Measurements from ENCODE around the gene ZNF692. TPM values are rescaled to one million over a fixed set of nuclear protein-coding genes. Genes with fewer than 3 reads are reported as not detected.
A peak's percentile ranks its signal among the peaks of the same experiment; 100 is the strongest.

ZNF692 gene
- total RNA-seq, 1 donor from 2014 or later = 16.5 TPM

DNA sequence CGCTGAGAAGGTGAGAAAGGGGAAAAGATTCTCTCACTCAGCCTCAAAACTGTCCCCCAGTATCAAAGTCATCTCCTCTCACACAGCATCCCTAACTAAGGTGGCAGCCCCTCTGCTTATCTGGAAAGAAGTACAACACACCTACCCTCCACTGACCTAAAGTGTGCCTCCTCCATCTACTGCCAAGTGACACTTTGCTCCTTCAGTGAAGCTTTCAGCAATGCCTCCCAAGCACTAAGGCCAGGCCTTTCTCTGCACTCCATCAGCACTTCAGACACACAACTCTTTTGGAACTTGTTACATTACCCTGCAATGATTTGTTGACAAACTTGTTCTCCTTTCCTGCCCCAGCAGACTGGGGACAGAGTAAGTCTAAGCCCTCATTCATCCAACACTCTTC is 34.6 kb downstream of the ZNF692 start:
- DNase-seq = no peak

DNA sequence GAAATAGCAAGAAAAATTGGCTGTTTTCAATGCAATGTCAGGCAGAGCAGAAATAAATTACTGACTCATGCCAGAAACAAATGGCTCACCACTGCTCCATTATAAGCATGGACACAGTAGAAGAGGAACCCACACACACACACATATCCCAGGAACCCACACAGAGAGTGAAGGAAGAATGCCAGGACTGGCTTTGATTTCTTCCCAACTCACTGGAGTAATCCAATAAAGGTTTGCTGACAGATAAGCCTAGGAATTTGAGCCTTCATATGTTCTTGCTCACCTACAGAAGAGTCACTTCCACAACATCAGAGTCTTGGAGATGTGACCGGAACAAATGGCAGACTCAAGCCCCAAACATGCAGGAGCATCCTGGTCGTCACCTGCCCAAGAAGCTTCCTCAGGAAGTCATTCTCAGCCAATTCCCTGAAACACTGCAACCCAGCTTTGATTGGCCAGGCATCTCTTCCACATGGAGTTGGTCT is 35.3 kb downstream of the ZNF692 start:
- DNase-seq = no peak

DNA sequence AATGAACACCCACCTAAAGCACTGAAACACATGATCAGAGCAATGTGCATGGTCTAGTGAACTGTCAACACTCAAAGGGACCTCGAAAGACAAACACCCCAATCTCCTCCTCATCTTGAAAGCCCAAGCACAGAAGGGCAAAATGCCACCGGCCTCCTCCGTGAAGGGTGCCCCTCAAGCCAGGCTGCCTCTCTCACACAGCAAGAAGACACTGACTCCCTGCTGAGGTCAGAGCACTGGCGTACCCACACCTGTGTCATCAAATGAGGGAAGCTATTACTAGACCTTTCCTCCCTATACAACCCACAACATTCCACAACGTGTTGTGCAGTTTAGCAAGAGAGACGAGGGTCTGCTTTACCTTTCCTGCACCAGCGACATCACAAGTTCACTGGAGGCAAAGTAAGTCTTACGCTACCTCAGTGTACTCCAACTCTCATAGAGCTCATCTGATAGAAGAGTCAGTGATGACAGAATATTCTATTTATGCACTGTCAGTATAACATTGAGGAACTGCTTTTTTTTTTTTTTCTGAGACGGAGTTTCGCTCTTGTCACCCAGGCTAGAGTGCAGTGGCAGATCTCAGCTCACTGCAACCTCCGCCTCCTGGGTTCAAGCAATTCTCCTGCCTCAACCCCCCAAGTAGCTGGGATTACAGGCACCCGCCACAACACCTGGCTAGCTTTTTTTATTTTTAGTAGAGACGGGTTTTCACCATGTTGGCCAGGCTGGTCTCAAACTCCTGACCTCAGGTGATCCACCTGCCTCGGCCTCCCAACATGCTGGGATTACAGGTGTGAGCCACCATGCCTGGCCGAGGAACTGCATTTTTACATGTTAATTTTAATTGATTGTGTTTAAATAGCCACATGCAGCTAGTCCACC is 36.5 kb downstream of the ZNF692 start:
- no peak for DNase-seq

DNA sequence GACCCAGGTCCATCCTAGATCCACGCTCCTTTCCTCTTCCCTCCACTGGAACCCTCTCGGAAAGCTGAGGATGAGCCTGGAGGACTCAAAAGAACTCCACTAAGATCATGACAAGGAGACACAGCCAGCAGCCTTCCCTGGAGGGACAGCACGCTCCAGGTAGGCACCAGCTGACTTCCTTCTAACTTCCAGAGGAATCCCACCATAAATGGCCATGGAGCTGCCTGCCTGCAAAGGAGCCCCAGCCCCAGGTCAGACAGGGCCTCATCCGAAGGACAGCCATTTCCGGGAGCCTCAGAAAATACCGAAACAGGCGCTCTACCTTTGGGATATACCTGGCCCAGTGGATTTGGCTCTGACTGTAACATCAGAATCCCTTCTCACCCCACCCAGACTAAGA is 37.2 kb downstream of the ZNF692 start:
- no peak for DNase-seq

DNA sequence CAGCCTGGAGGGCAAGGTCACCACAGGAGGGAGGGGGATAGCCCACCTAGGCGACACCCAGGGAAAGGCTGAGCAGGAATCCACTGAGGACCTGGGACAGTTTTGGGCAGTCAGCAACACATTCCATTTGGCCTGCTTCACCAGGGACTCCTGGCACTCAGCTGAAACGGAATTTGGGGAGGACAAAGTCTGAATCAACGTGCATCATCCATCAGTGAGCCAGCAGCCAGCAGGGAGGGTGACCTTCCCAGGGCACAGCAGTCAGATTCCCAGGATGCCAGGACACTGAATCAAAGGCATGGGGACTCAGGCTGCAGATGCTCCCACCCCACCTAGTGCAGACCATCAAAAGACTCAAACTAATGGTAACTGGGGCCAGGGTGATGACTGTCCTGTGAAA is 37.8 kb downstream of the ZNF692 start:
- DNase-seq = no peak

DNA sequence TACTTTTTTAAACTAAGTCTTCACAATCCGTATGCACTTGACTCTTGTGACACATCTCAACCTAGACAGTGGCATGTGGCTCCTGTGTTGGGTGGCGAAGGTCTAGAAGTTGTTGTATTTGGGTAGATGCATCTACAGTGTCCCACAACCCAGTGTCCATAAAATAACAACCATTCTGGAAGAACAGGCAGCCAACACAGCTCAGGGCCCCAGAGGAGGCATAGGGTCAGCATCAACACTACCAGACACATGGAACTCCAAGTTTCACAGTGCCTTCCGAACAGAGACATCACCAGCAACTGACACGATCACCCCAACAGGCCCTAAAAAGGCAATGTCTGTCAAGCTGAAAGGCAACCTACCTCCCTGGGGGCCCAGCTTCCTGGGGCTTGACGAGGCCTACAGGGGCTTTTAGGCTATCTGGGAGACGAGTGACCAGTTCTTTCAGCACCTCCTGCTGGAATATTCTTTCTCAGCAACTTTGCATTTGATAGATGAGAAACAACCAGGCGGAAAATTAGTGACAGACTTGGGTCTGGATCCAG is 38.8 kb downstream of the ZNF692 start:
- DNase-seq = no peak

DNA sequence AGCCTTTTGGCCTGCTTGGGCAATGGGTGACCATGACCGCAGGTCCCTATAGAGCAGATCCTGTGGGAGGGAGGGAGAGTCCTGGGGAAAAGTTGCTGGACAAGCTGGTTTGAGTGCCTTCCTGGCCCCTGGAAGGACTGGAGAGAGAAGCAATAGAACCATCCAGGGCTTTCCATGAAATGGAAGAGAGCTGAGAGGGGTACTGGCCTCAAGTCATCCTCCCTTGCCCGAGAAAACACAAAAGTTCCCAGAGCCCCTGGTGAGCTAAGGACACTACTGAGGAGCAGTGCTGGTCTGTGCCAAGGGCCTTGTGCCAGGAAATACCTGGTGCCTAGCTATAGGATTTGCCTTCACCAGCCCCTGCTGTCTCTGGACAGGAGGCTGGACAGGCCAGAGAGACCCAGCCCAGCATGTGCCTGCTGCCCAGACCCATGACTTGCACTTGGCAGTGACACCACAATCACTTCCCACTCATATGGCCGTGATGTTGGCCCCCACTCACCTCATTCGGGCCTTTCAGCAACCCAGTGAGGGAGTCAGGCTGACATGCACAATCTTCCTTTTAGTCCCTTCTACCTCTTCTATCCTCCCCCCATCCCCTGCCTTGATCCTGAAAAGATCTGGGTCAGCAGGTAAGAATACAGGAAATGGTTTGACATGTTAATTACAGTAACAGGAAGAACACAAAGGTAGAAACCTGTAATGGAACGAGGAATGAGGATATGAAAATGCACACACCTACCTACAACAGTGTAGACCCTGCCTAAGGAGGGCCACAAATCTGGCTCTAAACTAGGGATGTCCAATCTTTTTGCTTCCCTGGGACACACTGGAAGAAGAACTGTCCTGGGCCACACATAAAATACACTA is 40.1 kb downstream of the ZNF692 start:
- no peak for DNase-seq

DNA sequence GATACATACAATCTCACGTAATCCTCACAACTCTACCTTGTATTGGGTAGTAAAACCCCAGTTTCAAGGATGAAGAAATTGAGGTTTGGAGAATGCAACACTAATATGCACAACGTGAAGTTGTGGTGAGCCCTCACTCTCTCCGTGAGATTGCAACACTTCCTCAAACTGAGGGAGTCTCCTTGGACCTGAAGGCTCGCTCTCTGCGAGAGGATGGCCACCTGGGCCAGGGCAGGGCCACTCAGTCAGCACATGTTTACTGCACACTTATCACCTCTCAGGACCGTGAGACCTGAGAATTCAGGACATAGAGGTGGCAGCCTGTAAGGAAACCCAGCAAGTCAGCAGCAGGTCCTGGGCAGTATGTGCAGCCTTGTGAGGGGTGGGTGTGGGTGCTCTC is 41.8 kb downstream of the ZNF692 start:
- no peak for DNase-seq

DNA sequence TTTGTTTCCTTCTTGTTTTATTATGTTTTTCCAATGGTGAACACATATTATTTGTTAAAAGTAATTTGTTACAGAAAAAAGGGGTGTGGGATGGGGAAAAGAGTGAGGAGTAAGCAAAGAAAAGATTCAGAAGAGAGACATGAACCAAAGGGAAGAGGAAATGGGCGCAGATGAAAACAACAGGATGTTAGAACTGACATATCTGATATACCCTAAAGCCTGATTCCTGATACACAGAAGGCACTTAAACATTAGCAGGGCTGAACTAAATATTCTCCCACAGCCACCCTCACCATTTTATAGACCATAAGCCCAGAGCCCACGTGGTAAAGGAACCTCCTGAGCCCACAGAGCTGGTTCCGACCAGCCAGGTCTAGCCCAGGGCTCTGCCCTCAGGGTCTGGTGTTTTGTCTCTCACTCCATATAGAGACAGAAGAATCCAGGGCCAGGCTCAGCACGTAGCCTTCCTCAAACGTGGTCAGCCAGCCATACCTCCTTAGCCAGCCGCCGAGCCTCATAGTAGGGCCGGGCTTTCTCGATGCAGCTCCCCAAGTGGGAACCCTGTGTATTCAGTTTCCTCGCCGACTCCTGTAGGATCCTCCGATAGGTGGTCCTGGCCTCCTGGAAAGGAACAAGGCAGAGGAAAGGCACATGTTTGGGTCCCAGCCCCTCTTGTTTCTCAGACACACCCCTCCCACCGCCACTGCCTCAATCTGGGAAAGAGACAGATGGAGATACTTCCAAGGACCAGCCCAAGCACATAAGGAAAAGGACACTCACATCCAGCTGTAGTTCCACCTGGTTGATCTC is 42.6 kb downstream of the ZNF692 start:
- DNase-seq = no peak

DNA sequence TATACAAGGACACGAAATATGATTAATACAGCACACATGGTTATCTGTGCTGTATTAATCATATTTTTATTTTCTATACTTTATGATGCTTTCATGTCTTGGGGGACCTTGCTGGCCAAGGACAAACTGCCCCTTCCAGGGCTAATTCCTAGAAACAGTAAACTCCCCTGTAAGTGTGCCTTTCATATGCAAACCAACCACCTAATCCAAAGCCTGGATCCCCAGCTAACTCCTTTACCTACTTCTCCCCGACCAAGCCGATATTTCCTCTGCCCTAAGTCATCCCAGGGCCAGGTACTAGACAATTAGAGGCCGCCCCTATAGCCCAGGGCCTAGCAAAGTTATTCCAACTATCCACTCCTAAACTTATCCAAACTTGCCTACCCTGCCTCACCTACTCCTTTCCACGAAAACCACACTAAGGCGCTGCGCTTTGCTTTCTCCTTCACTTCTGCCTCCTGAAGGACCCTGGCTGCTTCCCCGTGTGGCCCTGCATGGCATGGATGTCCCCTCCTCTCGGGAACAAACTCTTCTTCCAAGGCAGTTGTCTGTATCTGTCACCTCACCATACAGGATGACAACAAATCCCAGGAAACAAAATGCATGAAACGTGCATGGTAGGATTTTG is 43.4 kb downstream of the ZNF692 start:
- no peak for DNase-seq

DNA sequence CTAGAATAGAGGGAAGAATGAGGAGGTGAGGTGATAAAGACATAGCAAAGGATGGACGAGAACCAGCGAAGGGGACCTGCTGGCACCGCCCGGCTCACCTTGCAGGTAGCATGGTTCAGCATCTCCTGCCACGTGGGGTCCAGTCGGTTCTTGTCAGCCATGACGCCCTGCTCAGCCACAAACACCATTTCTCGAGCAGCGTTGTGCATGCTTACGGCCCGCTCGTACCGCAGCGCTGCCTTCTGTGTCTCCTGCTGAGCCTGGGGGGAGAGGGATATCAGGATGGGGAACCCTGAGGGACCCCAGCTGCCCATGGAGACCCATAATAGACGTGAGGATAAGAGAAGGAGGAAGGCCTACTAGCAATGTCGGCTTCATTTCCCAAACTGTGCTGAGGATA is 44.5 kb downstream of the ZNF692 start:
- no peak for DNase-seq

DNA sequence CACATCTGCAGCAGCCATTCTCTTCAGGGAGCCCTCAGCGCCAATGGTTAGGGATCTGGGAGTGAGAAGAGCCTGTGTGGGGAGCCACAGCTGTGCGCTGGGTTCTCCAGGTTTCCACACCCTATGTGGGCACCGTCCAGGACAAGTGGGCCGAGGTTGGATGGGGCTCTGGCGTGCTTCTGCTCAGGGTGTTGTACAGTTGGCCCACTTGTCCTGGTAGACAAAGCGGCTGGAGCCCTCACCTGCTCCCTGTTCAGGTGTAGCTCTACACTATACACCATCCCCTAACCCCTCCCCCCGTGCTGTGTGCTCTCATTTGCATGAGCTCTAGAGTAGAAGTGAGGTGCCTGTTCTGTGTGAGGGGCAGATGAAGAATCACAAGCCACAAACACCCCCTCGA is 45.3 kb downstream of the ZNF692 start:
- DNase-seq = no peak

DNA sequence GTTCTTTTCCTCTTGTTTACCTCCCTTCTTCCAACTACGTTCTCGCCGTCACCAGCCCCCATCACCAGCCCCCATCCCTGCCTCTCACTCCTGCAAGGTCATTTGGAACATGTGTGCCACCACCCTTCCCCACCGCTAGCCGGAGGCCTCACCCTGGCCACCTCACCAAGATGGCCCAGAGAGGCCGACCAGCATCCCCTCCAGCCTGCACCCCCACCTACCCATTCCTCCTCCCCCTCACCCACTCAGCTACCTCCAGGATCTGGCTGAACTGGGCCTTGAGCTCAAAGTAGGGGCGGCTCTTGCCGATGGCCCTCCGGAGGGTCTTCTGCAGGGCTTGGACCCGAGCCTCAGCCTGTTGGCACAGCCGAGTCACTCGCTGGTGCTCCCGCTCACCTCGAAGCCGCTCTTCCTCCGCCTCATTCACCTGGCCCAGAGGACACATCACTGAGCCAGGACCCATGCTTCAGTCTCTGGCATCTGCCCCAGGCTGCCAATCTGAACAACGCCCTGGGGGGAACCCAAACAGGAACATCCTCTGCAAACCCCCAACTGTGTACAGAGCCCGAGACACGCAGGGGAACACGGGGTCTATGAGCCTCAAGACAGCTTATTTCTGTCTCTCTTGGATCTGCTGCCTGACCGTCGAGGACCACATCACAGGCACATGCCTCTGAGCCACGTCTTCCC is 46.0 kb downstream of the ZNF692 start:
- no peak for DNase-seq

DNA sequence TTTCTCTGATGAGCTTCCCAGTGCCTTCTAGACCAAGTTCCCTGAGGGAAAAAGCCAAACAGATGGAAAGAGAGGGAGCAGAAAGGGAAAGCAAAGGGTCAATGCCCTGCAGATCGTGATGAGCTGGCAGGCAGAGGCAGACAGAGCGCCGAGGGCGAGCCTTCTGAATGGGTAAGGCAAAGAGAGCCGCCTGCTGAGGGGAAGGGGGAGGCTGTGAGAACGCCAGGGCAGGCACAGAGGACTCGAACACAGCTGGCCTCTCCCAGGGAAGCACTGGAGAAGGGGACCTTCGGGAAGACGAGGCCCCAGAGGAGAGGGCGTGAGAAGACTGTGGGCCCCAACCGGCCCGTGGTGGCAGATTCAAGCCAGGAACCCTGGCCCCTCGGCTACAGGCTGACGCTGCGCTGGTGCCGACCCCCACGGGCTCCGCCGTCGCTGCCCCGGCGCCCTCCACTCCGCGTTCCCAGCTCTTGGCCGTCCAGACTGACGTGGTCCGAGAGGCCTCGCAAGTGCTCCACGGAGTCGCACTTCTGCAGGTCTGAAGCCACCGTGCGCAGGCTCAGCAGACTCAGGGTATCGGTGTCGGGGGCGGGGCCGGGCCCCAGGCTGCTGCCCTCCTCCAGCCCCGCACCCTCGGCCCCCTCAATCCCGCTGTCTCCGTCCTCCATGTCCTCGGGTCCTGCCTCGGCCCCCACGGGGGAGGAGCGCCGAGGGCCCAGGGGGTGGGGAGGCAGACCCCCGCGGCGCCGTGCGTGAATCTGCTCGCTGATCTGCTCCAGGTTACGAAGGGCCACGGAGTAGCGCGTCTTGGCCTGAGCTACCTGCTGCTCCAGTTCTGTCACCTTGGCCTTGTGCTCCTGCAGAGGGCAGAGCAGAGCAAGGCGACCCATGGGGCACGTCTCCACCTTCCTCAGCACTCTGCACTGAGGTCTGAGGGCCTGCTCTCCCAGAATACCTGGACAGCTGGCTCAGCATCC is 47.1 kb downstream of the ZNF692 start:
- DNase-seq = no peak

DNA sequence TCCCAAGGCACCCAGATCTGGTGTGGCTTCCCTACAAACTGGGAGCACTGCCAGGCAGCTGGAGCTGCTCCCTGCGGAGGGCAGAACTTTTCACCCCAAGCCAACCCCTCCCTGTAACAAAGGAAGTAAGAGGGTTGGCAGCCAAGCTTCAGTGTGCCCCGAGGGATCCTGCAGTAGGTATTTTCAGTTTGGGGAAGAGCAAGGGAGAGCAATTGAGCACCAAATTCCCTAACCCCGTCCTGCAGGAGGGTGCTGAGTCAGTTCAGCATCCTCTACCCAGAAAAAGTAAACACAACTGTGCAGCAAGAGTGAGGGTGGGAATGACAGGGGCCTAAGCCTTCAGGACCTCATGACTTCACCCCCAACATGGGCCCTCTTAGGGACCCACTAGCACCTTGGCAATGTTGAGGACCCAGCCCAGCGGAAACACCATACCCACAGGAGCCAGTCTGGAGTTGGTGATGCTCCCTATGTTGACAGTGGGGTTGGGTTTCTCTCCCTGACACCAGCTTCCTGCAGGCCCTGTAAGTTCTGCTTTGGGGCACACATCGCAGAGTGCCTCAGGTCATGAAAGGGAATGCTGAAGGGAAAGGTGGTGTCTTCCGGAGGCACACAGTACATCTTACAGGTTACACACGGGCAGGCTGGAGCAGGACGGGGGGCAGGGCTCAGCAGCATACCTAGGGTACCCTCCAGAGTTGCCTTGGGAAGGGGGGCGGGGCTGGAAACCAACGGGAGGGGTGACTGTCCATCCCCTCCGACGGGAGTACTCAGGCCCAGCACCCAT is 48.0 kb downstream of the ZNF692 start:
- DNase-seq = no peak

DNA sequence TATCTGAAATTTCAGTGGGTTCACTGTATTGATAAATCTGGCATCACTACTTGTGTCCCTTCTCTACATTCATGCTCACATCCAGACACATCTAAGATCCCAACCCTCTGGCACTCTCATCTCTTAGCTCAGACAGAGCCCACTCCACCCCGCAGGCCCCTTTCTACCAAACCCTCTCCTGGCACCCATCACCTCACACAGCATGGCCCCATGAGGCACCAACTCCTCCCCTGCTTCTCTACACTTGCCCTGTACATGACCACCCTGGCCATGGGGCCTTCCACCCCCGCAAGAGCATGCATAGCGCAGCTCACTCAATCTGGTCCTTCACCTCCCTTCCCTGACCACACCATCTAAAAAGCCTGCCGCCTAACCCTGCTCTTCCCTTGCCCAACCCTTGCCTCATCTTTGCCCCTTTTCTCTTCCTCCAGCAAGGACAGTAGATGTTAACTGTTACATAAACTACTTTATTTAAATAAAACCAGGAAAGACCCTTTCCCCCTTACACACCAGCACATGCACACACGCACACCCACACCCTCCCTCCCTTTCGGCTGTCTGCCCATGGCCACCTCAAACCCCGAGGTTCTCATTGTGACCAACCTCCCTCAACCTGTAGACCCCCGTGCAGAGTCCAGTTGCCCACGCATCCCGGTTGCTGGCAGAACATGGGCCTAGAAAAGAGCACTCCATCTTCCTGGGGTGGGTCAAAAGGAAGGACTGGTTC is 48.7 kb downstream of the ZNF692 start:
- DNase-seq = no peak

DNA sequence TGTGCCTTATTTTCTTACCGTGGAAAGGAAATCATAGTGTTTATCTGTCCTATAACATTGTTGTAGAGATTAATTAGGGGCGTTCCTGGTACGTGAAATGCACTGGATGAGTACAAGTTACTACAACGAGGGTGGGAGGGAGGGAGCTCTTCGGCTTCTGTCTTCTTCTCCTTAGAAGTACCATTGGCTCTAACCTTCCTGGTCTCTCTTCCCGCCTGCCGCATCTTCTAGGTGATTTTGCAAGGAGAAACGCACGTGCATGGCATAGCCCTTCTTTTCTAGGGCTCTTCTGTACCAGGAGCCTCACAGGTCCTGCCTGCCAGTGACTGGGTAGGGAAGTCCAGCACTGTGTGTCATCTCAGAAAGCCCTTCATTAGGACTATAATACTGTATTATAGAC is 50.0 kb downstream of the ZNF692 start:
- no peak for DNase-seq

DNA sequence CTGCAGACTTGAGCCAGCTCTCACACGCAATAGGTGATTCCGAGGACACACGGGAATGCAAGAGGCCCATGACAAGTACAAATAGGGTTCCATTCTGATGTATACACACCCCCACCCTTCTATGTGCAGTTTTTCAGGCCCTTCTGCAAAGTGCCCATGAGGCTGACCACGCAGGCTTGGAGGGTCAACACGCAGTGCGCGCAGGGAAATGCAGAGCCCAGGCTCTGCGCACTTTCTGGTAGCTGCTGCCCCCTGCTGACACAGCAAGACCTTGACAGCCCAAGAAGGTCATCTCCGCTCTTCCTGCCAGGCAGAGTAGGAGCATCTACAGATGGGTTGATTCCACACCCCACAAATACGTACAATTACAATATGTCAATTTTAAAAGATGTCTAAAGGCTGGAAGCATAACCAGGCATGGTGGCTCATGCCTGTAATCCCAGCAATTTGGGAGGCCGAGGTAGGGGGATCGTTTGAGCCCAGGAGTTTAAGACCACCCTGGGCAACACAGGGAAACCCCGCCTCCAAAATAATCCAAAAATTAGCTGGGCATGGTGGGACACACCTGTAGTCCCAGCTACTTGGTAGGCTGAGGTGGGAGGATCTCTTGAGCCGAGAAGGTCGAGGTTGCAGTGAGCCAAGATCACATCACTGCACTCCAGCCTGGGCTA is 51.7 kb downstream of the ZNF692 start:
- DNase-seq = peak; percentile 58
